ENCODE data around the gene MYRIP.

MYRIP gene

DNA sequence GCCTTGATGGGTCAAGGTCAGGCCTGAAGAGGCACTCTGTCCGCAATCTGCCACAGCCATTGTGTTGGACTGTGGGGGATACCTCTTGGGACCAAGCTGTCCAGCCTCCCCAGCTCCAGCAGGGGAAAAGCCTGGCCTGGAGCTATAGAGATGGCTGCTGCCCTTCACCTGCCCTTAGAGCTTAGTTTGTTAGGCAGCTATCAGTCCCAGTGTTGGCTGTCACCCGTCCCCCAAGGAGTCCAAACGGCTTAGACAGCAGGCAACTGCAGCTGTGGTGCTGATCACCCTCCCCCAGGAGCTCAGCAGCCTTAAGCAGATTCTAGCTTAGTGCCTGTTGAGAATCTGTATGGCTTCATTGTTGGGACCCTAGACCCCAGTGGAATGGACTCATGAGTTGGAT lies 180.3 kb downstream of the MYRIP start:
- Histone ChIP-seq H3K4me1 (ENCODE audit: insufficient read depth, poor library complexity, severe bottlenecking) (no peaks in the 10 kb centered on the region), H3K4me3 (ENCODE audit: severe bottlenecking) (no peak overlapping the region), H3K27me3 (ENCODE audit: insufficient read depth, poor library complexity, severe bottlenecking) (no peaks in the 10 kb centered on the region), H3K27ac (ENCODE audit: poor library complexity, severe bottlenecking) (no peak overlapping the region), H3K9me3 (ENCODE audit: severe bottlenecking) (no peaks in the 10 kb centered on the region), H3K36me3 (ENCODE audit: low read depth) (no peaks in the 10 kb centered on the region)
- no peak for DNase-seq (ENCODE audit: low spot score)
- no peak for ATAC-seq (ENCODE audit: low read depth)
- TF ChIP-seq, protein P1, sequence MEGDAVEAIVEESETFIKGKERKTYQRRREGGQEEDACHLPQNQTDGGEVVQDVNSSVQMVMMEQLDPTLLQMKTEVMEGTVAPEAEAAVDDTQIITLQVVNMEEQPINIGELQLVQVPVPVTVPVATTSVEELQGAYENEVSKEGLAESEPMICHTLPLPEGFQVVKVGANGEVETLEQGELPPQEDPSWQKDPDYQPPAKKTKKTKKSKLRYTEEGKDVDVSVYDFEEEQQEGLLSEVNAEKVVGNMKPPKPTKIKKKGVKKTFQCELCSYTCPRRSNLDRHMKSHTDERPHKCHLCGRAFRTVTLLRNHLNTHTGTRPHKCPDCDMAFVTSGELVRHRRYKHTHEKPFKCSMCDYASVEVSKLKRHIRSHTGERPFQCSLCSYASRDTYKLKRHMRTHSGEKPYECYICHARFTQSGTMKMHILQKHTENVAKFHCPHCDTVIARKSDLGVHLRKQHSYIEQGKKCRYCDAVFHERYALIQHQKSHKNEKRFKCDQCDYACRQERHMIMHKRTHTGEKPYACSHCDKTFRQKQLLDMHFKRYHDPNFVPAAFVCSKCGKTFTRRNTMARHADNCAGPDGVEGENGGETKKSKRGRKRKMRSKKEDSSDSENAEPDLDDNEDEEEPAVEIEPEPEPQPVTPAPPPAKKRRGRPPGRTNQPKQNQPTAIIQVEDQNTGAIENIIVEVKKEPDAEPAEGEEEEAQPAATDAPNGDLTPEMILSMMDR (IDR thresholded peaks at IDR 0.05; ENCODE audit: poor library complexity, severe bottlenecking): no peak

DNA sequence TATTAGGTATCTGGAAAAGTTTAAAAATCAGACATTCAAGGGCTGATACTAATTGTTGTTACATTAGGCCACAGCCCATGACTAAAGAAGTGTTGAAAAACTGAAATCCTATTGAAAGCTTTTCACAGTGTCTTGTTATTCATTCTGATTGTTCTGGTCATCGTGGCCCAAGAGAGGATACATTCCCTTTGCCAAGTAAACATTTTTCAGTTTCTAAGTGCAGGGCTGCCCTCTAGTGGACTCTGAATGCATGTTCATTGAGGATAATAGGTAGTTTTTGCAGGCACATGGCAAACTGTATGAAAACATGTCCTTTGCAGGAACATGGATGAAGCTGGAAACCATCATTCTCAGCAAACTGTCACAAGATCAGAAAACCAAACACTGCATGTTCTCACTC lies 181.1 kb downstream of the MYRIP start:
- Histone ChIP-seq H3K36me3 (ENCODE audit: low read depth) (no peaks in the 10 kb centered on the region), H3K27me3 (ENCODE audit: insufficient read depth, poor library complexity, severe bottlenecking) (no peaks in the 10 kb centered on the region), H3K27ac (ENCODE audit: poor library complexity, severe bottlenecking) (no peak overlapping the region), H3K4me3 (ENCODE audit: severe bottlenecking) (no peak overlapping the region), H3K4me1 (ENCODE audit: insufficient read depth, poor library complexity, severe bottlenecking) (no peaks in the 10 kb centered on the region), H3K9me3 (ENCODE audit: severe bottlenecking) (no peaks in the 10 kb centered on the region)
- ATAC-seq (ENCODE audit: low read depth): no peak
- no peak for DNase-seq (ENCODE audit: low spot score)
- TF ChIP-seq, protein P1 (IDR thresholded peaks at IDR 0.05; ENCODE audit: poor library complexity, severe bottlenecking): peak; percentile 68

DNA sequence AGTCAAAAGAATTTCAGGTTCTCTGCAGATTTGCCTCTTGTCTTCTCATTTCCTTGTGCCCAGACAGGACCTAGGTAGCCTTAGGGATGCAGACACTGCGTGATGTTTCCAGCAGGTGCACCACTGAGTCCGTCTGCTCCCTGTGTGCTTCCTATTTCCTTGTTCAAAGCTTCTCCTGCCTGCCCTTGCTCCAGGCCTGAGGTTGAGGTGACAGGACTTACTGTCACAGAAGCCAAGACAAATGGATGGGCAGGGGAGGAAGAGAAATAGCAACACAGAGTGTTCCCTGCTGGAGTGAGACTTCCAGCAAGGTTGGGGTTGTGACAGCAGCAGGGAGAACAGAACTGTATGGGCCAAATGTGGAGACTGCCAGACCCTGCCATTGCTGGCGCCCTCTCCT lies 199.4 kb downstream of the MYRIP start:
- TF ChIP-seq, protein P1 (IDR thresholded peaks at IDR 0.05; ENCODE audit: poor library complexity, severe bottlenecking): no peak
- ATAC-seq (ENCODE audit: low read depth): no peak

DNA sequence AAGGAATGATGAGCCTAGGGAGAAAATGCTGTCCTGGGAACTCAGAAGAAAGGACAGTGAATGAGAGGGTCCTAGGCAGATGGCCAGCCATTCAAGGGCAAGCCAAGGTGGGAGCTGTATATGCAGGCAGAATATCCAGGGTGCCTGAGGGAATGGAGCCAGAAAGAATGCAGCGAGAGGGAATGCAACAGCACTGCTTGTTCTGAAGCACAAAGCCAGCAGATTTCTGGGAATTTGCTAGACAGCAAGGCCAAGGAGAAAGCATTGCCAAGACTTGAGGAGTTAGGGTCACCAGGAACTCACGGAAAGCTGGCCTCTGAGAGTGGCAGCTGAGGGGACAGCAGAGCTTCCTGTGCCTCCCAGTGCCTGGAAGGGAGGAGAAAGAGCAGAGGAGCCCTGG lies 200.6 kb downstream of the MYRIP start:
- Histone ChIP-seq H3K27ac (ENCODE audit: poor library complexity, severe bottlenecking) (no peak overlapping the region), H3K9me3 (ENCODE audit: severe bottlenecking) (no peaks in the 10 kb centered on the region), H3K4me3 (ENCODE audit: severe bottlenecking) (no peak overlapping the region), H3K27me3 (ENCODE audit: insufficient read depth, poor library complexity, severe bottlenecking) (no peaks in the 10 kb centered on the region), H3K4me1 (ENCODE audit: insufficient read depth, poor library complexity, severe bottlenecking) (no peaks in the 10 kb centered on the region), H3K36me3 (ENCODE audit: low read depth) (no peaks in the 10 kb centered on the region)
- DNase-seq (ENCODE audit: low spot score): no peak
- ATAC-seq (ENCODE audit: low read depth): no peak
- TF ChIP-seq, protein P1 (IDR thresholded peaks at IDR 0.05; ENCODE audit: poor library complexity, severe bottlenecking): no peak

More for the DNA sequence above, 199.4 kb downstream of the MYRIP start:
- H3K9me3 ChIP-seq (ENCODE audit: severe bottlenecking): no peaks in the 10 kb centered on the region
- no peaks in the 10 kb centered on the region for H3K4me1 ChIP-seq (ENCODE audit: insufficient read depth, poor library complexity, severe bottlenecking)
- no peak overlapping the region for H3K27ac ChIP-seq (ENCODE audit: poor library complexity, severe bottlenecking)
- H3K27me3 ChIP-seq (ENCODE audit: insufficient read depth, poor library complexity, severe bottlenecking): no peaks in the 10 kb centered on the region
- H3K36me3 ChIP-seq (ENCODE audit: low read depth): no peaks in the 10 kb centered on the region
- H3K4me3 ChIP-seq (ENCODE audit: severe bottlenecking): no peak overlapping the region
- DNase-seq (ENCODE audit: low spot score): no peak

DNA sequence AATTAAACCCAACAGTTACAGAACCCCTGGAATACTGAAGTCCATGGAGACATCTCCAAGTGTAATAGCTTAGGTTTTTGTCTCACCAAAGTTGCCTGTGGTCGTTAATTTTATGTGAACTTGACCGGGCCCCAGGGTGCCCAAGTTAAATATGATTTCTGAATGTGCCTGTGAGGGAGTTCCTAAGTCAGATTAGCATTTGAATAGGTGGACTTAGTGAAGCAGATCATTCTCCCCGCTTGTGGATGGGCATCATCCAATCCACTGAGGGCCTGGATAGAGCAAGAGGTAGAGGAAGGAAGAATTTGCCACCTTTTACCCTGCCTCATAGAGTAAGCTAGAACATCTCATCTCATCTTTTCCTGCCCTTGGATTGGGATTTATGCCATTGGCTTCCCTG lies 203.0 kb downstream of the MYRIP start:
- ATAC-seq (ENCODE audit: low read depth): no peak
- no peak overlapping the region for H3K27ac ChIP-seq (ENCODE audit: poor library complexity, severe bottlenecking)

More for the DNA sequence above, 203.0 kb downstream of the MYRIP start:
- no peaks in the 10 kb centered on the region for H3K27me3 ChIP-seq (ENCODE audit: insufficient read depth, poor library complexity, severe bottlenecking)
- no peak overlapping the region for H3K4me3 ChIP-seq (ENCODE audit: severe bottlenecking)
- no peaks in the 10 kb centered on the region for H3K9me3 ChIP-seq (ENCODE audit: severe bottlenecking)
- TF ChIP-seq, protein P1 (IDR thresholded peaks at IDR 0.05; ENCODE audit: poor library complexity, severe bottlenecking): no peak
- no peaks in the 10 kb centered on the region for H3K36me3 ChIP-seq (ENCODE audit: low read depth)
- DNase-seq (ENCODE audit: low spot score): no peak
- no peaks in the 10 kb centered on the region for H3K4me1 ChIP-seq (ENCODE audit: insufficient read depth, poor library complexity, severe bottlenecking)
